IMR-90 (cell line): ENCODE measurements around the gene HOXB9.

Experiments
- CEBPB ChIP-seq: IDR thresholded peaks from 2 replicates; pipeline ENCODE4 v1.6.1; 2012; ENCODE audit warnings: low read depth, low read length, improper control_type of control experiment
- CTCF ChIP-seq: conservative IDR thresholded peaks from 2 replicates; pipeline ENCODE4 v1.5.1; 2012; ENCODE audit warnings: mild to moderate bottlenecking, low read depth, low read length, improper control_type of control experiment
- FOS ChIP-seq: fragments of 150-350 bp; IDR thresholded peaks from 2 replicates; pipeline ENCODE4 v1.6.1; 2016; ENCODE audit warnings: low read depth, low read length
- MAZ ChIP-seq: IDR thresholded peaks from 2 replicates; pipeline ENCODE4 v1.6.1; 2012; ENCODE audit warnings: low read depth, mild to moderate bottlenecking, low read length, improper control_type of control experiment, moderate library complexity, borderline replicate concordance
- POLR2A ChIP-seq: IDR thresholded peaks from 2 replicates; pipeline ENCODE4 v1.6.1; 2012; ENCODE audit warnings: mild to moderate bottlenecking, low read depth, low read length
- TF ChIP-seq, protein P1 (sequence below): fragments of 150-350 bp; IDR thresholded peaks from 2 replicates; pipeline ENCODE4 v1.6.1; 2016; ENCODE audit warnings: low read depth, mild to moderate bottlenecking, low read length, moderate library complexity, borderline replicate concordance

DNA sequence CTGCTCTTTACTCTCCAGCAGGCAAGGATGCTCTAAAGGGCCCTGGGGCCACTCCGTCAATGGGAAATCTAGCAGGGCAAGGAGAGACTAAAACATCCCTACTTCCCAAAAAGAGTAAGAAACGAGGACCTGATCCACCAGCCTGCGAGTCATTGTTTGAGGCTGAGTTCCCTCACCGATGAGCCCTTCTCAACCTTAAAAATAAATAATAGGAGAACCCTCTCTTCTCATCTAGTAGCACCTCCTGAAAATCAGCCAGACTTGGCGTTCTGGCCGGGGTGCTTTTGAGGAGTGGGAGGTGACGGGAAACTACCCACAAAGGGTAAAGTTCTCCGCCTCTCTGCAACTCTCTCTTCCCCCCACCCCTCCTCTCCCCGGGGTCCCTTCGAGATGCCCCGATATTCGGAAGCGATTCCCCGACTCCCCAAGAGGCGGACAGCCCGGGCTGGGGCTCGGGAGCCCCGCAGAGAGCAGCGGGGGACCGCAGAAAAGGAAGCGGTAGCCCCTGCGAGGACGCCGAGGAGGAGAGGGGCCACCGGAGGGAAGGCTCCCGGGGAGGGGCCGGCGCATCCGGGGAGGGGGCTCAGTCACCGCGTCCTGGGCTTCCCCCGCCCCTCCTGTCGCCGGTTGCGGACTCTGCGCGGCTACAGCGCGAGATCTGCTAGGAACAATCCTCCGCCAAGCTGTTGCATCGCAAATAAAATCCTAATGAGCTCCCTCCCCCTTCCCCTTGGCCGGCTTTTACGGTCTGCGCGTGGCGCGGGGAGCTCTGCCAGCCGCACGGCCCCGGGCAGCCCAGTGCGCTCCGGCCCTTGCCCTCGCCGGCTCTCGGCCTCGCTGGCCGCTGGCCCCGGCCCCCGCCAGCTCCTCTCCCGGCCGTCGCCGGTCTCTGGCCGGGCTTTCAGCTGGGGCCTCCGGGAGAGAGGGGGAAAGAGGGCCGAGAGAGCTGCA, 1.3 kb downstream of the HOXB9 start:
- TF ChIP-seq FOS: no peak
- no peak for TF ChIP-seq CTCF
- TF ChIP-seq CEBPB: no peak
- TF ChIP-seq POLR2A: no peak
- no peak for TF ChIP-seq MAZ
- TF ChIP-seq, protein P1, sequence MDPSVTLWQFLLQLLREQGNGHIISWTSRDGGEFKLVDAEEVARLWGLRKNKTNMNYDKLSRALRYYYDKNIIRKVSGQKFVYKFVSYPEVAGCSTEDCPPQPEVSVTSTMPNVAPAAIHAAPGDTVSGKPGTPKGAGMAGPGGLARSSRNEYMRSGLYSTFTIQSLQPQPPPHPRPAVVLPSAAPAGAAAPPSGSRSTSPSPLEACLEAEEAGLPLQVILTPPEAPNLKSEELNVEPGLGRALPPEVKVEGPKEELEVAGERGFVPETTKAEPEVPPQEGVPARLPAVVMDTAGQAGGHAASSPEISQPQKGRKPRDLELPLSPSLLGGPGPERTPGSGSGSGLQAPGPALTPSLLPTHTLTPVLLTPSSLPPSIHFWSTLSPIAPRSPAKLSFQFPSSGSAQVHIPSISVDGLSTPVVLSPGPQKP: no peak
